Stimulated activated CD4-positive, alpha-beta T cell treated with anti-CD3 and anti-CD28 coated beads, Interleukin-2, amount 100 ng/mL, for 4 hours (primary cell): ENCODE results near the gene PEX26.
"Not testable (repeated sequence)": the region's sequence is repeated elsewhere in the genome, so short reads cannot be mapped to it uniquely, and the experiment has no call there.

Experiments used
- DNase-seq: peaks from one replicate; pipeline ENCODE4 v3.0.0-alpha.2; 2020; ENCODE audit warnings: low read depth

Gene PEX26

GRCh38 chr22:18119409-18120110, 41.8 kb downstream of the PEX26 start:
- DNase-seq = peak; percentile 12

- no peak for DNase-seq
Measured at GRCh38 chr22:18120857-18121256, 43.1 kb downstream of the PEX26 start.

DNA sequence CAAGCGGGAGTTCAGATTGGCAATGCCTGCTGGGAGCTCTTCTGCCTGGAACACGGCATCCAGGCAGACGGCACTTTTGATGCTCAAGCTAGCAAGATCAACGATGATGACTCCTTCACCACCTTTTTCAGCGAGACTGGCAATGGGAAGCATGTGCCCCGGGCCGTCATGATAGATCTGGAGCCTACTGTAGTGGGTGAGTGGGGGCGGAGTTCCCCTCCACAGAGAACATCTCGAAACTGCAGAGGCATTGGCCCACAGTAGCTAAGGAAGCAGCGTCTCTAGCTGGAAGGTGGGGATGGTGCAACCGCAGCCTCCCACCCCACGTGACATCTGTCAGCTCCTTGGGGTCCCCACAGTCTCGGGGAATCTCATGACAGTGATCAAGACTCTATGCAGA, 43.7 kb downstream of the PEX26 start:
- DNase-seq = no peak

DNA sequence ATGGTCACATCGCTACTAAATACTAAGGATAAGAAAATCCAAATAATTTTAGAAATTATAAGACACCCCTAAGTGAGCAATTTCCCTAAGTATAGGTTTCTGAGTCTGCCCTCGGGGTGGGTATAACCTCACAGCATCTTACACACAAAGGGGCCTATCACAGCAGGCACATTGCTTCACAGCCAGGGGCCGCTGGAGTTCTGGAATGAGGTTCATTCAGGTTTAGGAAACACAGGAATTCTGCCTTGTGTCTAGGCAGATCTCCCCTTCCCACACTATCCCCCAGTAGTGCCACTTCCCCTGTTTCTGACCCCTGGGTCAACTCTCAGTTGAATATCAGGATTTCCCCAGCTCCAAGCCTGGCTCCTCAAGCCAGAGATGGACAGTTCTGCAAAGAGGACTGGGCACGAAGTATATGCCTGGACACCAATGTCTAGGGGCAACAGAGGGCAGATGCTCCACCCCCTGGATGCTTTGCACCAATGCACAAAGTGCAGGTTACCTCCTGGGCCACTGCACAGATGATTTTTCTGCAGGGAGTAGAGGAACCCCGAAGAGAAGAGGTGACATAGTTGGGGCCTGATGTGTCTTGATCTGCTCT, 44.3 kb downstream of the PEX26 start:
- no peak for DNase-seq

GRCh38 chr22:18123476-18124025, 45.8 kb downstream of the PEX26 start:
- not testable (repeated sequence) for DNase-seq

GRCh38 chr22:18126606-18127005, 48.8 kb downstream of the PEX26 start:
- no peak for DNase-seq

DNA sequence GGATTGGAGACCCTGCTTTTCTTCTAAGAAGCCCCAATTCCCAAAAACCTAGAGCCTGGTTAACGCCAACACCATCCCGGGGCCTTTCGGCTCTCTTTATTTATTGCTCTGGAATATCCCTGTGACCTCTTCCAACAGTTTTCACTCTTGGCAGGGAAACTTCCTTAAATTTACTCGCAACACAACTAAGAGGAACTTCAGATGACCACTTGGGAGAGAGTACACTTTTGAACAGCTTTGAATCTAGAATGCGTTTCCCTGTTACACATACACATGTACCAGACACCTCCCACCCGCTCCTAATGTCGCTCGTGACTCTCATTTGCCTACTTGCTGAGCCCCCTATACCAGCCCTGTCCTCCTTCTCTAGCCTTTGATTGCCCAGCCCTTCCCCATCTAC, 52.2 kb downstream of the PEX26 start:
- no peak for DNase-seq

- no peak for DNase-seq
Measured at GRCh38 chr22:18130699-18131429, 53.1 kb downstream of the PEX26 start.

- no peak for DNase-seq
Measured at GRCh38 chr22:18133452-18133851, 55.7 kb downstream of the PEX26 start.

- no peak for DNase-seq
Measured at GRCh38 chr22:18136563-18137320, 59.0 kb downstream of the PEX26 start.

DNA sequence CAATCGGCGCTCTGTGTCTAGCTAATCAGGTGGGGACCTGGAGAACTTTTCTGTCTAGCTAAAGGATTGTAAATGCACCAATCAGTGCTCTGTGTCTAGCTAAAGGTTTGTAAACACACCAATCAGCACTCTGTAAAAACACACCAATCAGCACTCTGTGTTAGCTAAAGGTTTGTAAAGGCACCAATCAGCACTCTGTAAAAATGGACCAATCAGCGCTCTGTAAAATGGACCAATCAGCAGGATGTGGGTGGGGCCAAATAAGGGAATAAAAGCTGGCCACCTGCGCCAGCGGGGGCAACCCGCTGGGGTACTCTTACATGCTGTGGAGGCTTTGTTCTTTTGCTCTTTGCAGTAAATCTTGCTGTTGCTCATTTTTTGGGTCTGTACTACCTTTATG, 63.2 kb downstream of the PEX26 start:
- DNase-seq = not testable (repeated sequence)

DNA sequence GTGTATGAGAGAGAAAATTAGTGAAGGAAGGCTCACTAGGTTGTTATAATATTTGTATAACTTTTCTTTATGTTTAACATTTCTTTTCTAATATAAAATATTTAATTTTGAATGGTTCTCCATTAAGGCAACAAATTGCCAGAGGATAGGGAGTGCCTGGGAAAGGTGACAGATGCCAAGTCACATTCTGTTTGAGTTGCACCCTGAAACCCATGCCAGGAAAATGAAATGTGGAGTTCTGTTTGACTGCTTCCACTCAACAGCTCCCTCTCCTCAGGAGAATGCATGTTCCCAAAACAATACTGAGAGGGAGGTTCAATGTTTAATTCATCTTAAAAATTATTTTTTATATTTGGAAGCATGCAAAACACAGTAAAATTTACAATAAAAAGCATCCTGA, 66.3 kb downstream of the PEX26 start:
- no peak for DNase-seq

DNA sequence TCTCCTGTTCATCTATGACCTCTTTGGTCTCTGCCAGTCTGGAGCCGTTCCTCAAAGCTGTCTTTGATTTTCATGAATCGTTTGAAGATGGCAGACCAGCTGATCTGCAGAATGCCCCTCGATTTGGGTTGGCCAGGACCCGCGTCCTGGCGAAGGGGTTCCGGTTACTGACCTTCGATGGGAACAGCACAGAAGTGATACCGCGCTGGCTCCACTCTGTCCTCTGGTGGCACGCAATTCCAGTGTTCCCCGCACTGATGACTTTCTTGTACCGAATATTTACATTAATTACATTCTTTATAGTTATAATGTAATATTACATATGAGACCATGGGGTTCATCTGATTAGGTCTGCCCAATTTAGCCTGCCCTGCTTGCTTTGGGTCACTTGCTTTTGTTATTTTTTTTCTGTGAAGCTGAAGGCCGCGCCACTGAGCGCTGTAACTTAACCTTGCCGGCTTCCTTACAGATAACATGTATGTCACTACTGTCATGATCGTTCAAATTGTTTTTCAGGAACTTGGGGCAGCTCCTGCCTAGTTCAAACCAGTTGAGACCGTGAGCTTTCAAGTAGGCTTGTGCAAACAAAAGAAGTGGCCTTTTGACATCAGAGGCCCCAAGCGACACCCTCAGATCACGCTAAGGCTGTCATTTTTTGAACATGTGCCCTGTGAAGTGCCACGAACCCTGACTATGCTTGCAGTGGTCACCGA, 68.0 kb downstream of the PEX26 start:
- no peak for DNase-seq

DNA sequence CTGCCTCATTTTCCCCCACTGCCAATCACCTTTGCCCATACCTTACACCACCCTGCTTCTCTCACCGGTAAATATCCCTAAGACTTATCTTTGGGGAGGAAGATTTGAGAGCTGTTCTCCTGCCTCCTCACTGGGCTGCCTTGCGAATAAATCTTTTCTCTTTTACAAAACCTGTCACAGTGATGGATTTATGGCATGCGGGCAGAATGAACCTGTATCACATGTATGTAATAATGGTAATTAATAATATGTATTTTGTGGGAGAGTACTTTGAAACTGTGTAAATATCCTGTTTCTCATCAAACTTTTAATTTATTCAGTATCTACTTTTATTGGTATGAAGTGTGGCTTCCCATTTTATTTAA, 68.6 kb downstream of the PEX26 start:
- DNase-seq = no peak

DNA sequence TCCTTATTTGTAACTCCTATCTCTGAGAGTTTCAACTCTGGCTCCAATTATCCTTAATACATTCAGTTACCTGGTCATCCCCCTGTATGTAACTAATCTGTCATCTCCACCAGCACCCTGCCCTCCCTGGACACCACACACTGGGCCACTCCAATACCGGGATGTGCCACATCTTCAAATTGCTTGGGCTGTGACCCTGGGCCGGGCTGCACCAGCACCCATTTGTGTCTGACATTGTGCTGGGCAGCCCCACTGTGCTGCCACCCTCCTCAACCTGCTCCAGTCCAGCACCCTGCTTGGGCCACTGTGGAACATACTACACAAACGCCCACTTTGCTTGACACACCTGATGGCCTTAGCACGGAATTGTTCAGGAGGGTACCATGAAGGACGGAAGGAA, 70.0 kb downstream of the PEX26 start:
- no peak for DNase-seq

GRCh38 chr22:18148293-18148965, 70.6 kb downstream of the PEX26 start:
- no peak for DNase-seq

- DNase-seq = peak; percentile 20
Measured at GRCh38 chr22:18152519-18152918, 74.7 kb downstream of the PEX26 start.

DNA sequence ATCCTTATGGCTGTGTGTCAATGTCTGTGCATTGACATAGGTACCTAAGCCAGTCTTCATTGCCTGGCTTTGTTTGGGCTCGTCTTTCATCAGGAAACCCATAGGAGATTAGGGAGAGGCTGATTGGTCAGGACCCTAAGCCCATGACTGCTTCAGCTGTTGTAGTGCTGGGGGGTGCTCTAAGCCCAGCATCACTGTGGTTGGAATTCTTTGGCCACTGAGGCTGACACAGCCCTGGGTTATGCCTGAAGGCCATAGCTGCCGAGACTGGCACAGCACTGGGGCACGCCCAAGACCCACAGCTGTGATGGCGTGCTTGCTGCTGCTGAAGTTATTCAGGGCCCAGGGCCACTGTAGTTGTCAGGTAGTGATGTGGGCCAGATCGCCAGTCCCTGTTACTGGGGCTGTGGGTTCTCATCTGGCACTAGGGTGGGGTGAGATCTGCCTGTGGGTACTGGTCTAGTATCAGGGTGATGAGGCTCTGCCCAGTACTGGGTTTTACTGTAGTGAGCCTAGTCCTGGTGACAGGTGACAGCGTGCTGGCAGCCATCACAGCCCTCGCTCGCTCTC, 77.1 kb downstream of the PEX26 start:
- DNase-seq = no peak
